AG04450 (cell line): ENCODE results near the gene RAB3IL1. TPM values are rescaled to one million over a fixed set of nuclear protein-coding genes. Genes with fewer than 3 reads are reported as not detected.

Source experiments
- CTCF ChIA-PET: fragments of 300-600, 350-600 bp; formaldehyde crosslinking; extraction: SDS; loops from one replicate; lab custom pipeline; 2022; ENCODE audit warnings: antibody characterized with exemption, inconsistent platforms; lab: Charles Lee
- POLR2A ChIA-PET: fragments of 350-600 bp; formaldehyde crosslinking; extraction: SDS; loops from one replicate; lab custom pipeline; 2021; ENCODE audit warnings: antibody characterized with exemption, inconsistent platforms; lab: Yijun Ruan, JAX
- DNase-seq: peaks from one replicate; pipeline ENCODE4 v3.0.0-alpha.2; 2011; ENCODE audit warnings: low read depth, low spot score
- H3K27ac ChIP-seq: one replicate; pipeline ENCODE4 v1.5.1; 2012; ENCODE audit warnings: low read depth, low read length, control low read depth
- H3K27me3 ChIP-seq: one replicate; pipeline ENCODE4 v1.6.0; 2012; ENCODE audit warnings: low read length; ENCODE audit not compliant: control insufficient read depth, insufficient read depth
- H3K4me3 ChIP-seq: 2 replicates; pipeline ENCODE4 v1.5.1; 2011; ENCODE audit warnings: mild to moderate bottlenecking, low read depth, low read length, control low read depth
- H3K9me3 ChIP-seq: 2 replicates; pipeline ENCODE4 v1.5.1; 2012; ENCODE audit warnings: low read length; ENCODE audit not compliant: control insufficient read depth, insufficient read depth
- CTCF ChIP-seq: IDR thresholded peaks from 2 replicates; pipeline ENCODE4 v1.5.1; 2011; ENCODE audit warnings: low read depth, low read length, control low read depth, inconsistent platforms
- polyA plus RNA-seq: library from polyadenylated mRNA; depleted of rRNA; stranded (reverse); fragments of >200 nt; gene quantifications from 2 replicates; pipeline ENCODE4 v1.2.3, GENCODE V29; 2011

RAB3IL1 gene
- polyA plus RNA-seq, 1 experiment = 2.7 TPM

- Histone ChIP-seq H3K4me3 (no peak overlapping the region), H3K27me3 (peaks cover 13% of the 10 kb centered on the region), H3K9me3 (no peaks in the 10 kb centered on the region; the same call in 1 of the 2 replicates), H3K27ac (no peak overlapping the region)
- no peak for DNase-seq
- CTCF ChIA-PET = interaction anchor here (0.6 to 8.6 kb wide), 50 partner anchors 9 to 678 kb away, joined by 3 to 345 read pairs (median 6); partner anchors contain the start of genes FEN1, INCENP and TMEM258
- no peak for TF ChIP-seq CTCF
- POLR2A ChIA-PET = interaction anchor here (0.5 to 2.3 kb wide), 7 partner anchors 14 to 51 kb away, joined by 3 to 32 read pairs (median 4); partner anchors contain the start of gene FTH1
These were observed 31.1 kb upstream of the RAB3IL1 start for GRCh38 chr11:61948505-61948904.

- no peak overlapping the region for H3K4me3 ChIP-seq
- ChIA-PET CTCF (interaction anchor here (0.6 to 8.6 kb wide), 52 partner anchors 8 to 257 kb away, joined by 3 to 345 read pairs (median 5); partner anchors contain the start of genes FEN1, INCENP and TMEM258), POLR2A (interaction anchor here (0.7 to 1.5 kb wide), 7 partner anchors 24 to 134 kb away, joined by 3 to 7 read pairs (median 4); no protein-coding TSS in a partner anchor)
- H3K27me3 ChIP-seq = peaks cover 13% of the 10 kb centered on the region
- no peaks in the 10 kb centered on the region; the same call in 1 of the 2 replicates for H3K9me3 ChIP-seq
- peak; percentile 99 for TF ChIP-seq CTCF
- DNase-seq = no peak
- H3K27ac ChIP-seq = no peak overlapping the region
These were observed 30.3 kb upstream of the RAB3IL1 start for GRCh38 chr11:61947486-61948210.

- Histone ChIP-seq H3K4me3 (no peak overlapping the region), H3K27ac (no peak overlapping the region), H3K27me3 (peaks cover 13% of the 10 kb centered on the region), H3K9me3 (no peaks in the 10 kb centered on the region; the same call in 1 of the 2 replicates)
- POLR2A ChIA-PET = interaction anchor here (0.7 to 1.5 kb wide), 4 partner anchors 26 to 135 kb away, joined by 3 to 7 read pairs (median 4); no protein-coding TSS in a partner anchor
- no peak for TF ChIP-seq CTCF
- DNase-seq = no peak
- CTCF ChIA-PET = interaction anchor here (0.6 to 8.6 kb wide), 30 partner anchors 7 to 188 kb away, joined by 3 to 345 read pairs (median 6); no protein-coding TSS in a partner anchor
These were observed 29.5 kb upstream of the RAB3IL1 start for GRCh38 chr11:61946894-61947293.

- Histone ChIP-seq H3K27ac (no peak overlapping the region), H3K27me3 (peaks cover 13% of the 10 kb centered on the region), H3K4me3 (no peak overlapping the region), H3K9me3 (no peaks in the 10 kb centered on the region)
- TF ChIP-seq CTCF = no peak
- ChIA-PET POLR2A (interaction anchor here (0.6 kb wide), 1 partner anchor 13 kb away, joined by 3 read pairs; no protein-coding TSS in a partner anchor), CTCF (interaction anchor here (3.5 to 8.6 kb wide), 3 partner anchors 45 to 148 kb away, joined by 64 to 345 read pairs (median 177); no protein-coding TSS in a partner anchor)
- no peak for DNase-seq
These were observed 27.8 kb upstream of the RAB3IL1 start for GRCh38 chr11:61945191-61945590.
